HG03378 (cell line): ENCODE measurements around the gene VPS45.

Experiments used
- ATAC-seq: cut with Tn5 transposase; IDR thresholded peaks from one replicate; pipeline ENCODE4 v1.9.1; 2021; ENCODE audit warnings: mild to moderate bottlenecking, moderate library complexity; ENCODE audit not compliant: unreplicated experiment

VPS45 gene

GRCh38 chr1:150155413-150156071 is 88.0 kb downstream of the VPS45 start:
- ATAC-seq, result no peak

DNA sequence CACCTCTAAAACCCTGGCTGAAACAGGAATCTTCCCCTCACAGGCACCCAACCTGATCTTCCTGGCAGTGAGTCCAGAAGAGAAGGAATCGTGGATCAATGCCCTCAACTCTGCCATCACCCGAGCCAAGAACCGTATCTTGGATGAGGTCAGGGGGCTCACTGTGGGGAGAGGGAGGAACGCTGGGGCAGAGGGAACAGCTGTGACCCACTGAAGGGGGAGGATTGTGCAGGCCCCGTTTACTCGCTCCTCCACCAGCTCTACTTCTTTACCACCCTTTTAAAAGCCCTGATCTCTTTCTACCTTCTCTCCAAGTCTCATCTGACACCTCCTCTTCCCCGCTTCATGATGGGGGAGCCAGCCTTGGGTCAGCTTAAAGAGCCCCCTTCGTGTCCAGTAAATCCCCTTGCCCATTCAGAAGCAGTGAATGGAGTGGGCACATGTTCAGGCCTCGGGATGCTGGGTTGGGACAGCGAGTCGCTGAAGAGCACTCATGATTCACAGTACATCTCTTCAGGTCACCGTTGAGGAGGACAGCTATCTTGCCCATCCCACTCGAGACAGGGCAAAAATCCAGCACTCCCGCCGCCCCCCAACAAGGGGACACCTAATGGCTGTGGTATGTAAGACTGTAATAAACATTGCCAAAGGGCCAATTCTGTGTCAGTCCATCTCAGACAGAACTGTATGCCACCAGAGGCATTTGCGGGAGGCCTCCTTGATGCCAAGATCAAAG is 89.5 kb downstream of the VPS45 start:
- no peak for ATAC-seq

GRCh38 chr1:150159550-150159949 is 92.0 kb downstream of the VPS45 start:
- no peak for ATAC-seq

- no peak for ATAC-seq
These were observed 93.5 kb downstream of the VPS45 start for GRCh38 chr1:150160964-150161621.

DNA sequence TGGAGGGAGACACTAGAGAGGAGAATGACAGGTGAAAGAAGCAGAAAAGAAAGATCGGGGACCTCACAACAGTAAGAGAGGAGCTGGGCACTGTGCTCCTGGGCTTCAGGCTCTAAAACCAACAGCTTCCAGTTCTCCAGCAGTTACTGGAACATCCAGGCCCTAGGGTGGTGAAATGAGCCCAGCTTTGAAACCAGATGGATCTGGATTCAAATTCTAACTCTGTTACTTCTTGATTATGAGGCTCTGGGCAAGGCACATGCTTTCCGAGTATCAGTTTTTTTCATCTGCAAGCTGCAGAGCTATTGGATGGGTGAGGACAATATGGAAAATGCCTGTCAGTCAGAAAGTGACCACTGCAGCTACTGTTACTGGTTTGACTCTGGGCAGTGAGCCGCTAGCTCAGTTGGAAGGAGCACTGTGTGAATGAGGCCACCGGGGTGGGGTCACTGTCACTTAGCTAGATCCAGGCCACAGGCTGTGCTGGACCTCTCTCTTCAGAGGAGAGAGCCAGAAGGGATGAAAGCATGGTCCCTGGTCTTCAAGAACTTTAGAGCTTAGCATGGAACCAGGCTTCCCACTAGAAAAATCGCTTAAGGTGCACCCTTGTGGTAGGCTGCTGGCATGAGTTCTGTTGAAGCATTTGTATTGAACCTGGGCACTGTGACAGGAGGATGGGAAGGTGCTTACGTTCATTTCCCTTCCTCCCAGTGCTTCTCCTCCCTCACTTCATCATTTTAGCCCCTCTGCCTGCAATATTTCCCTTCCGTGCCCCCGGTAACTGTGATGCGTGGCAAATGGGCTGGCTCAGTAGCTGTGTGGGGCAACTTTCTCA is 94.4 kb downstream of the VPS45 start:
- no peak for ATAC-seq

- no peak for ATAC-seq
These were observed 94.9 kb downstream of the VPS45 start for GRCh38 chr1:150162582-150162861.

GRCh38 chr1:150162862-150163706 is 95.5 kb downstream of the VPS45 start:
- peak; percentile 34 for ATAC-seq

GRCh38 chr1:150164224-150164623 is 96.6 kb downstream of the VPS45 start:
- ATAC-seq, result no peak

- ATAC-seq, result no peak
These were observed 97.2 kb downstream of the VPS45 start for GRCh38 chr1:150164779-150165178.

DNA sequence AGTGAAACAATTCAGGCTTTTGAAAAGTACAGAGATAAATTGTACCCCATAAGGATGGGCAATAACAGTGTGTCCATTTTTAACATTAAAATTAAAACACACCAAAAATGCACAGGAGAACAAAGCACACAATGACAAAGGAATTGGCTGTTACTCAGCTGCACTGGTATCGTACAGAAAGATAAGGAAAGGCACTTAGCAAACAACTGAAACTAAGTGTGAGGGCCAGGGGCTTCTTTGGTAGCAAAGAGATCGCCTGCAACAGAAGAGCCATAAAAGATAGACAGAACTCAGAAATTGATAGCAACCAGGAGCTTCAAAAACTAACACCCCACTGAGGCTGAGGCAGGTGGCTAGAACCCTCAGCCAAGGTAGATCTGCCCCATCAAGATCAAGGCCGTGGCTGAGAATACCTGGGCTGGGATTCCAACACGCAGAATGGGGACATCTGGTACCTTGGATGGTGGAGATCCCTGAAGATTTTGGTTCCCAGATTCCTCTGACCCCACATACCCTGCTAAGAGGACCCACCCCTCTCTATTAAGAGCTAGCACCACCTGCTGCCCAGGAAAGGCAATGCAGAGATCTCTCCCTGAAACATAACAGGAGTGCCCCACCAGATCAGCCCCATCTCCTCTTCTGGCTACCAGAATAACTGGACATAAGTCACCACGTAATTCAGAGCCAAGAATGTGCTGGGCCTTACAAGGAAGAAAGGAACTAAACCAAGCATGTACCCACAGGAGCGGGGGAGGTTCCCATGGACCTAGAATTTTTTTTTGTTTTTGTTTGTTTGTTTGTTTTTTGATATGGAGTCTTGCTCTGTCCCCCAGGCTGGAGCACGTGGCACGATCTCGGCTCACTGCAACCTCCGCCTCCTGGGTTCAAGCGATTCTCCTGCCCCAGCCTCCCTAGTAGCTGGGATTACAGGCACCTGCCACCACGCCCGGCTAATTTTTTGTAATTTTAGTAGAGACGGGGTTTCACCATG is 98.3 kb downstream of the VPS45 start:
- no peak for ATAC-seq

DNA sequence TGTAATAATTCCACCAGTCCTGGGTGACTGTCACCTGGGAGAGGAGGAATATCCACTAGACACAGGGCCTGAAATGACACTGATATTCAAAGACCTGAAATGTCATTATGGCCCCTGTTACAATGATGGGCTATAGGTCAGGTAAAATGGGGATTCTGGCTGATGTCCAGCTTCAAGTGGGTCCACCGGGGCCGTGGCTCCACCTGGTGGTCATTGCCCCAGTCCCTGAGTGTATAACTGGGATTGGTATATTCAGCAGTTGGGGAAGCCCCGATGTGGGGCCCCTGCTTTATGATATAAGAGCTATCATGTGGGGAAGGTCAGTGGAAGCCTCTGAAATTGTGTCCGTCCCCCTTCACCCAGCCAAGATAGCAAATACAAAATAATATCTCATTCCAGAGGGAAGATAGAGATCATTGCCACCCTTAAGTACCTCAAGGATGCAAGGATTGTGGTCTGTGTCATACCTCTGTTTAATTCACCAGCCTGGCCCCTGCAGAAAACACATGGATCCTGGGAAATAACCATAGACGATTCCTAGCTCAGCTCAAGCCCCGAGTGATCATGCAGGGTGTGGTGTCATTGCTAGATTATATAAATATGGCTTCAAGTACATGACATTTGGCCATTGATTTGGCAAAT is 101.5 kb downstream of the VPS45 start:
- no peak for ATAC-seq

DNA sequence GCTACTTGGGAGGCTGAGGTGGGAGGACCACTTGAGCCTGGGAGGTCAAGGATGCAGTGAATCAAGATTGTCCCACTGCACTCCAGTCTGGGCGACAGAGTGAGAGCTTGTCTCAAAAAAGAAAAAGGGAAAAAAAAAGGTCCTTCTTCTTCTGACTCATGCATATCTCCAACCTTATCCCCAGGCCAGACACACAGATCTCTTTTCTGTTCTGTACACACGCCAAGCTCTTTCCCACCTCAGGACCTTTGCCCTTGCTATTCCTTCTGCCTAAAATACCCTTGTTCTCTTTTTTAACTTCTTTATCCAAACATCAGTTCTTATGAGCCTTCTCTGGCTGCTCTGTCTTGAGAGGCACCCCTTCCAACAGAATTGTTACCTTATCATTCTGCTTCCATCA is 104.2 kb downstream of the VPS45 start:
- ATAC-seq, result no peak

GRCh38 chr1:150173141-150173585 is 105.6 kb downstream of the VPS45 start:
- no peak for ATAC-seq

DNA sequence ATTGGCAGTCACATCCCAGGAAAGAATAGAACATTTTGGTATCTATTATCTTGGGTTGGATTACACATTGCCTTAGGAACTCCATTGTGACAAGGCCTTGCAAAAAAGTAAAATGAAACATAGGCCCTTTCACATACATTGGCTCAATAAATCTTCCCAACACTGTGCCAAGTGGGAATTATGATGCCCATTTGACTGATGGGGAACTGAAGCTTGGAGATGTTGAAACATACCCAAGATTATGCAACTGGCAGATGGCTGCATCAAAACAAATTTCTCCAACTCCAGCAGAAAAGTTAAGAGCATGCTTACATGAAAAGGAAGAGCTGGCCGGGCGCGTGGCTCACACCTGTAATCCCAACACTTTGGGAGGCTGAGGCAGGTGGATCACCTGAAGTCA is 109.0 kb downstream of the VPS45 start:
- ATAC-seq, result no peak

- ATAC-seq, result no peak
These were observed 111.0 kb downstream of the VPS45 start for GRCh38 chr1:150178548-150178947.

DNA sequence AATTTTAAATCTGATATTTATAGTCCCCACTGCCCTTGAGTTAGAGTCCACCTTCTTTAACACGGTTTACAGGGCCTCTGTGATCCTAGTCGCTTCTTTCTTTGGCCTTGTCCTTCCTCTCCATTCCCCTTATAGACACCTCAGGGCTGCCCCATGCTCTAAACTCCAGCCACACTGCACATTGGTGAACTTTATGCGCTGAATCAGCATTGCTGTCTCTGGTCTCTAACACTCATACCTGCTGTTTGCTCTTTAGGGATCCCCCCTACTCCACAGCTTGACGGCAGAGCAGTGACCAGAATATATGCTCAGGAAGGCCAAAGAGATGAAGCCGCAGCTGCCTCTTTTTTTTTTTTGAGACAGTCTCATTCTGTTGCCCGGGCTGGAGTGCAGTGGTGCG is 112.3 kb downstream of the VPS45 start:
- ATAC-seq, result no peak

DNA sequence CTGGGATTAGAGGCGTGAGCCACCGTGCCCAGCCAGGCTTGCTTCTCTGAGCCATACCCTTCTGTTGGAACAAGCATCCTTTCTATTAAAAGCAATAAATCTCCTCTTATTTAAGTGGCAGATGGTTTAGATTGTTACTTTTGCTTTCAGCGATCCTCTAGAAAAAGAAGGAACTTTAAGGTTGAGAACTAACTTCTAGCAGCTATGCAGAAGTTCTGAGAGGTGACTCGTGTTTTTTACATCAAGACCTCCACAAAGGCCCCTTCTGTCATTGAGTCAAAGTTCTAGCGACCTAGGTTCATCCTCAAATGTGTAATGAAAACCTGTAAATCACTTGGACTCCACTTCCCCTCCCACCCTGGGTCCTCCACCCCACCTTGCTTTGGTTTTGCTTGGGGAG is 112.9 kb downstream of the VPS45 start:
- ATAC-seq, result no peak

DNA sequence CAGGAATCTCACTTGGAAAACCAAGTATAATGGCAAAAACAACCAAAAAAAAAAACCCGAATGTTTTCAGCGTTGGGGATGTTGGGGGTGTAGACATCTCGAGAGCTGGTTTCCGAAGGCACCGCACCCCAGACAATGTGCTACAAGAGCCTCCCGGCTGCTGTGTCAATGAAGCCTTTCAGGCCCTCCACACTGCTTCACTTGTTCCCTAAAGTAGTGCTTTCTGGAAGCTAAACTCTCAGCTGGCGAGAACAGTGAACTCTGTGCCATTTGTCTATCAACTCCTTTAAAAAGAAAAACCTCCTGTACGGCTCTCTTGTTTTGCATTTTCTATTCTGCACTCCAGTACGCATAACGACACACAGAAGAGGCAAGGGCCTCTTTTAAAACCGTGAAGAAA is 114.7 kb downstream of the VPS45 start:
- ATAC-seq, result no peak

DNA sequence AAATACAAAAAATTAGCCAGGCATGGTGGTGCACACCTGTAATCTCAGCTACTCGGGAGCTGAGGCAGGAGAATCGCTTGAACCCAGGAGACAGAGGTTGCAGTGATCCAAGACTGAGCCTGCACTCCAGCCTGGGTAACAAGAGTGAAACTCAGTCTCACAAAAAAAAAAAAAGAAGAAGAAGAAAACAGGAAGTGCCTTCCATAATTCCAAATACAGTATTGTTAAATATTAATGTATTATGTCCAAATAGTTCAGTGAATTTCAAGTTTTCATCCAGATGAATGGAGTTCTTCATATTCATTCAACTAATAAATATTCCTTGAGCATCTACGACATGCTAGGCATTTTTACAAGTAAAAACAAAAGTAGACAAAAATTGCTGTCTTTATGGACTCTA is 115.5 kb downstream of the VPS45 start:
- no peak for ATAC-seq
